K562 treated with DMSO at 1 percent for 4 hours (cell line): ENCODE results near the gene PLXNA3. TPM values are rescaled to one million over a fixed set of nuclear protein-coding genes. Genes with fewer than 3 reads are reported as not detected.

Experiments used
- total RNA-seq: library from RNA; unstranded; fragments of 300-600 nt; gene quantifications from 2 replicates; pipeline ENCODE4 v1.2.3, GENCODE V29; 2022; ENCODE audit not compliant: insufficient read depth

The PLXNA3 gene
- 7.5 and 12.5 TPM in 2 replicates for total RNA-seq

DNA sequence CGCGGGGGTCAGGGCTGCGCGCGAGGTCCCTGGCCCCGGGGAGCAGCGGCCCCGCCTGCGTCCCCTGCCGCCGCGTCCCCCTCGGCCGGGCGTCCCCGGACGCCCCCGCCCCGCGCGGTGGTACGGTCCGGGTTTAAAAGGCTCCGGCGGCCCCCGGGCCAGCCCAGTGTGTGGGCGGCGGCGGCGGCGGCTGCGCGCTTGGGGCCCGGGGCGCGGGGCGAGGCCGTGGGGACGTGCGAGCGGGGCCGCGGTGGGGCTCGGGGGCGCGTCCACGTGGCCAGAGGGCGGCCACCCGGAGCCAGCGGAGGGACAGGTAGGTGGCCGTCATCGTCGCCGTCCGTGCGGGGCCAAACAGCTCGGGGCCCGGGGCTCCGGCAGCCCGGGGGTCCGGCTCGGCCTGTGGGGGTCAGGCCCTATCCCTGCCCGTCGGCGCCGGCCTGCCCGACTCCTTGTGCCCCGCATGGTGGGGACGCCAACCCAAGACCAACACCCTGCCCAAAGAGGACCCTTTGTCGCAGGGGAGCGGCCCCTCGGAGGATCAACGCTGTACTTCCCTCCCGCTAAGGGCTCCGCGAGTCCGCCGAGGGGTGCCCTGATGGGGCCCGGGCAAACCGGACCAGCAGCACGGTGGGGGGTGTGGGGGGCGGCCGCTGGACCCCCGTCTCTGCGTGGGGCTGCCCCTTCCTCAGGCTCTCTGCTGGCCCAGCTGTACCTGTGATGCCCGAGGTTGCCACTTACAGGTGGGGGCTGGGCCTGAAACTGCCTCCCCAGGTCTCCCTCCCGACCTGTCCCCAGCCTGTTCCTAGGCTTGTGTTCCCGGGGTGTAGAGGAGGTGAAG, at the start of gene PLXNA3:
TSS of gene PLXNA3 (plus strand) at position 166 of the 838 bp plus-strand sequence. CDS start 1,903 bp downstream, outside the sequence.

DNA sequence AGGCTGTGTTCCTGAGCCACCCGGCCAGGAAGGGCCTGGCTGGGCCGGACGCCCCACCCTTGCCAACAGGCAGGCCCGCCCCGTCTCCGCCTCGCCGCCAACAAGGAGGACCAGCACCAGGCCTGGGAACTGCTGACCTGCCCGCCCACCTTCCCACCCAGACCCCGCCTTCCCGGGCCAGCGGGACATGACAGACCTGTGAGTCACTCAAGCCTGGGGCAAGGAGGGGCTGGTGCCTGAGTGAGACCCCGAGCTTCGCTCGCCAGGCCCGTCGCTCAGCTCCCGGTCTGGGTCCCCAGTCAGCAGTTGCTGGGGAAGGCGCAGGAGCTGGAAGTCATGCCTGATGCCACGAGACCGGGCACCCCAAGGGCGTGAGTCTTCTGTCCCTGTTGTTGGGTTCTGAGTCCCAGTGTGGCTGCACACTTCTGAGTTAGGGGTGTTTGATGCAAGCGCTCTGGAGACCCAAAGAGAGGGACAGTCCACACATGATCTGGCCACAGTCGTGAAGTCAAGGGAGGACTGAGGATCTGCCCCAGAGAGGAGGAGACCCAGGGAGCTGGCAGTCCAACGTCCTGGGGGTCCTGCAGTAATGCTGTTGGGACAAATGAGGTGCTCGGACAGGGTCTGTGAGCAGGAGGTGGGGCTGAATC, 48.7 kb upstream of the PLXNA3 start, which contains the start of gene DNASE1L1:
TSS of gene DNASE1L1 (minus strand) at position 33 of the 650 bp plus-strand sequence. CDS start 3,686 bp downstream, outside the sequence.

DNA sequence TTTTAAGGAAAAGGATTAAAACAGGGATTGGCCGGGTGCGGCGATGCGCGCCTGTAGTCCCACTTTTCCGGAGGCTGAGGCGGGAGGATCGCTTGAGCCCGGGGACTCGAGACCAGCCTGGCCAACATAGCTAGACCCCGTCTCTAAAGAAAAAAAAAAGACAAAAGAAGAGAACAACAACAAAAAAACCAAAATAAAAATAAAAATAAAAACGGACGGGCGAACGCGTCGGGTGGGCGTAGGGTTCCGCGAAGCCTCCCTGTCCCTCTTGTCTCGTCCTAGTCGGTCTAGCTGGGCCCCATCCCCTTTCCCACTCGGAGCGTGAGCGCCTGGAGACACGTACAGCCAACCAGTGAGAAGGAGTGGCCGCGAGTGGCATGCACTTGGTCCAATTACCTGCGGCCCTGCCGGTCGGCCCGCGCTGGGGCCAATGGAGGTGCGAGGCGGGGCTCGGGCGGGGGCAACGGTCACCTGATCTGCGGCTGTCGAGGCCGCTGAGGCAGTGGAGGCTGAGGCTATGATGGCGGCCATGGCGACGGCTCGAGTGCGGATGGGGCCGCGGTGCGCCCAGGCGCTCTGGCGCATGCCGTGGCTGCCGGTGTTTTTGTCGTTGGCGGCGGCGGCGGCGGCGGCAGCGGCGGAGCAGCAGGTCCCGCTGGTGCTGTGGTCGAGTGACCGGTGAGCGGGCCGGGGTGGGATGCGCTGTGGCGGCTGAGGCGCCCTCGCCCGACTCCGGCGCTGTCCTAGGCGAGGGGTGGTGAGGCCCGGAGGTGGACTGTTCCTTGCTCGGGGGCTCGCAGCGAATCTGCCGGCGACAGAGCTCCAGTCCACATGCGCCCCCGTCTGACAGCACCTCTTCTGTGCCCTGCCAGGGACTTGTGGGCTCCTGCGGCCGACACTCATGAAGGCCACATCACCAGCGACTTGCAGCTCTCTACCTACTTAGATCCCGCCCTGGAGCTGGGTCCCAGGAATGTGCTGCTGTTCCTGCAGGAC, 29.6 kb upstream of the PLXNA3 start, which contains the start of gene ATP6AP1:
TSS of gene ATP6AP1 (plus strand) at position 502 of the 996 bp plus-strand sequence. CDS start at position 518, 16 bp downstream.

DNA sequence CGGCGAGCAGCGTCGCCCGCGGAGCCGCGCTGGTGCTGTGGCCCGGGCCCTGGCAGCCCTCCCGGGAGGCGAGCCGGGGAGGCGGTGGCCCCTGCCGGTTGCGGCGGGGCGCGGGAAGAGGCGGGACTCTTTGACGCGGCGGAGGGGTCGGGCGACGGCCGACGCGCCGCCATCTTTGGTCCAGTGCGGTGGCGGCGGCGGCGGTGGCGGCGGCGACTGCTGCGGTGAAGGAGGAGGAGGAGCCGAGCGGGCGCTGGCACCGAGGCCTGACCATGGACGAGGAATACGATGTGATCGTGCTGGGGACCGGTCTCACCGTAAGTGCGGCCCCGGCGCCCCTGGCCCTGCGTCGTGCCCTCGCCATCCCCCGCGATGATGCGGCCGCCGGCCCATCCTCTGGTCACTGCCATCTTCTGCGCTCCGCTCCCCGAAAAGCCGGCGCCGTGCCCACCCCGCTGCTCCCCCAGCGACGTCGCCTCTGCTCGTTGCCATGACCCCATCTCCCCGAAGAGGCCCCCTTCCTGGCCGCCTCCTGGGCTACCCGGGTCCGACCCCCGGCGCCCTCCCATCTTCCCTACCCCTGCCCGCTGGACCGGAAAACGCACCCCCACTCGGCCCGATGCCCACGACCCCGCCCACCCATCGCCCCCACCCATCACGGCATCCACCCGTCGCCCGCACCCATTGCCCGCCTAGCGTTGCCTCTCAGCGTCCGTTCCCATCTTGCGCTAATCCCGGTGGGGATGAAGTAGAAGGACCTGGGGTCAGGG, 20.9 kb upstream of the PLXNA3 start, which contains the start of gene GDI1:
TSS of gene GDI1 (plus strand) at position 172 of the 770 bp plus-strand sequence. CDS start at position 273, 101 bp downstream.

DNA sequence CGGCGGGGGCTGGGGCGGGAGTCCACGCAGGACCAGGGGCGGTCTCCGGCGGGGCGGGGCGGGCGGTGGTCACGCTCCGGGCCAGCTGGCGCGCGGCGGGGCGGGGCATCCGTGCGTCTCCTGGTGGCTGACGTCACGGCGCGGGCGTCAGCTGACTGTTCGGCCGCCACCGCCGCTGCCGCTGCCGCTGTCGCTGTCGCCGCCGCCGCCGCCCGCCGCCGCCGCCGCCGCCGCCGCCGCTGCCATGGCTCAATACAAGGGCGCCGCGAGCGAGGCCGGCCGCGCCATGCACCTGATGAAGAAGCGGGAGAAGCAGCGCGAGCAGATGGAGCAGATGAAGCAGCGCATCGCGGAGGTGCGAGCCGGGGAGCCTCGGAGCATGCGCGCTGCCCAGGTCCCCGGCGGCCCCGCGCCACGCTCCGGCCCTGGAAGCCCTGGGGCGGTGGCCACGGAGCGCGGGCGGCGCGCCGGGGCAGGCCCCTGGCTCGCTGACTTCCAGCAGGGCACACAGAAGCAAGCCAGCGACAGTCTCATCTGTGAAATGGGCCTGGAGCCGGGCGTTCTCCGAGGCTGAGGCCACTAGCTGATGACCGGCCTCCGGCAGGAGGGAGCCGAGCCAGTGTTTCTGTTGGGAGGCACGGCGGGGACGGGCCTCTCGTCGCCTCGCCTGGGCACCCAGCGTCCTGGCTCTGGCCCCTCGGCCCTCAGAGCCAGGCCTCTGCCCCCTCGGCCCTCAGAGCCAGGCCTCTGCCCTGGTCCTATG, 13.9 kb upstream of the PLXNA3 start, which contains the start of gene FAM50A:
TSS of gene FAM50A (plus strand) at position 150 of the 763 bp plus-strand sequence. CDS start at position 245, 95 bp downstream.

DNA sequence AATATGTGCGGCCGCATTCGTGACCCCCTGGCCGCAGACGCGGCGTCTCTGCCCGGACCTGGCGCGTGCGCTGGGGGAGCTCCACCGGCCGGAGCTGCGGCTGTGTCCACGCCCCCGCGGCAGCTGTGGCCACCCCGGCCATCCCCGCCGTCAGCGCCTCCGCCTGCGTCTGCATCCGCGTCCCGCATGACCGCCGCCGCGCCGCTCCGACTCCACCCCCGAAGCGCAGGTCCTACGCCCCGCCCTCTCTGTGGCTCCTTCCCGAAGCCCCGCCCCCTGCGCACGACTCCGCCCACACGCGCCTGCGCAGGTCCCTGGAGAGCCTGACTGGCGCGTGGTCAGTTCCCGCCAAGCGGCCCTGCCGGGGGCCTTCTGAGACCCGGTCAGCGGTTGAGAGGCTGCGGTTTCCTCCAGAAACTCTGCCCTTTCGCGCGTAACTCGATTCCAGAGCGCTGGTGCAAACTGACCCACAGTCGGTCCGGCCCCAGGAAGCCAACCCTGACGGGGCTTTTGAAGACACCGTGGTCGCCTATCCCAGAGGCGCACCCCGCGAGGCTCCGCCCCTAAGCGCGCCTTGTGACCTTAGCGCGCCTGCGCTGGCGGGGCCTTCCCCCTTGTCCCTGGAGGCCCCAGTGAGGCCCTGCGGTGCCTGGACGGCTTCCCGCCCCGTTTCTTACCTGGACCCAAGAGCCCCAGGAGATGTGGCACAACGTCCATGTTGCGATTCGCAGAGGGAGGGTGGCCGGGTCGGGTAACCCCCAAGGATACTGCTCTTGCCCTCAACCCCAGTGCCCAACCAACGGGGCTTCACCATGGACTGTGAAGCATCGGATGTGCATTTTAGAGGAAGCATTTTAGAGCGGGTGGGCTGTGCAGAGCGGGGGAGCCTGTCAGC, 20.9 kb downstream of the PLXNA3 start, which contains the start of gene LAGE3:
TSS of gene LAGE3 (minus strand) at position 554 of the 895 bp plus-strand sequence. CDS start at position 188, 366 bp downstream.

DNA sequence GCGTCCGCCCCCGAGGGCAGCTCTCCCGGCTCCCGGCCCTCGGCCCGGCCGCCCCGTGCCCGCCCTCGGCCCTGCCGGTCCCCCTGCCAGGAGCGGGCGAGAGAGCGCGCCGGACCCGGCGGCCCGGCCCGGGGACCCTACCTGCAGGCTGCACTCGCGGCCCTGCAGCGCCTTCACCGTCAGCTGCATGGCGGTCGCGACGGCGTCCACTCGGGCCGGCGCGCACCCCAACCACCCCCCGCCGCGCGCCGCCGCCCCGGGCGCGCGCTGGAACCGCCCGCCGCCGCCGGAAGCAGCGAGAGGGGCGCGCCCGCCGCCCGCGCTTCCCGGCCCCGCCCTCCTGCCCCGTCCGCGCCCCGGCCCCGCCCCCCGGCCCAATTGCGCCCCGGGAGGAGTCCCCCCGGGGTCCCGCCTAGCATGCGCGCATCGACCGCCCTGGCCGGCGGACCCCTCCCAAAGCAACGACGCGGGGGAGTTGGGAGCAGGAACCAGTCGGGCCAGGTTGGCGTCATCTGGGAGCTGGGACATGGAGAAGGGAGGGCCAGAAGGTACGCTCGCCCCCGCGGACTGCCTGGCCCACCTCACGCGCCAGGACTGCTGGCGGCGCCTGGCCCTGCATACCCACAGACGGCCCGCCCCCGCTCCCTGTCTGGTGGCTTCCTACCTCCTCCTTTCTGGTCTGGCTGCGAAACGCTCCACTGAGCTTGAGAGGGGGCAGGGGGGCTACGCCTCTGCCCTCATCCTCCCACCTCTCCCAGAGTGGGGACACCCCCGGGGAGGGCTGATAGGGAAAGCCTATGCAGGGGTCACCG, 28.5 kb downstream of the PLXNA3 start, which contains the start of gene UBL4A:
TSS of gene UBL4A (minus strand) at position 220 of the 812 bp plus-strand sequence. CDS start at position 189, 31 bp downstream.

DNA sequence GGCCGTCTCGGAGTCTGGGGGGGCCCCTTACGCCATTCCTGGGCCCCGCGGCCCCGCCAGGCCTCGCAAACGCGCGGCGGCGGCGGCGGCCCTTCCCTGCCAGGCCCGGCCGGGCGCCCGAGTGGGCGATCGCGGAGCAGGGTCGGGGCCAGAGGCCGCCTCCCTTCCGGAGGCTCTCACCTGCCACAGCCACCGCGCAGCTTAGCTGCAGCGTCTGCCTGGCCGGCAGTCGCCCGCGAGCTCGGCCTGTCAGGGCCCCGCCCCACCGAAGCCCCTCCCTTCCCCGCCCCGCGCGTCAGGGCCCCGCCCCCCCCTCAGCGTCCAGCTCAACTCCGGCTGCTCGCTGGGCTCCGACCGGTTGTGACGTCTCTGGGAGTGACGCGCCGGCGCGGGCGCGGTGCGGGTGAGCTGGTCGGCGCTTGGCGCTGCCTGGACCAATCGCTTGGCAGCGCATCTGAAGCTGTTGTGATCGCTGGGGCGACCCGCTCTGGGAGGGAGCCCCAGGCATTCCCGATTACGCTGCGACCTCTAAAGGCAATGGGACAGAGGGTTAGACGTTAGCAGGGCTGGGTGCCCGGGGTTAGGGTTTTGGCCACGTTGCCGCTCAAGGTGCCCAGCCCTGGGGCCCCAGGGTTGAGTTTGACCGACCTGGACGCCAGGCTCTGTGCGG, 32.5 kb downstream of the PLXNA3 start, which contains the start of gene SLC10A3:
TSS of gene SLC10A3 (minus strand) at position 216 of the 670 bp plus-strand sequence. CDS start 1,689 bp downstream, outside the sequence.

DNA sequence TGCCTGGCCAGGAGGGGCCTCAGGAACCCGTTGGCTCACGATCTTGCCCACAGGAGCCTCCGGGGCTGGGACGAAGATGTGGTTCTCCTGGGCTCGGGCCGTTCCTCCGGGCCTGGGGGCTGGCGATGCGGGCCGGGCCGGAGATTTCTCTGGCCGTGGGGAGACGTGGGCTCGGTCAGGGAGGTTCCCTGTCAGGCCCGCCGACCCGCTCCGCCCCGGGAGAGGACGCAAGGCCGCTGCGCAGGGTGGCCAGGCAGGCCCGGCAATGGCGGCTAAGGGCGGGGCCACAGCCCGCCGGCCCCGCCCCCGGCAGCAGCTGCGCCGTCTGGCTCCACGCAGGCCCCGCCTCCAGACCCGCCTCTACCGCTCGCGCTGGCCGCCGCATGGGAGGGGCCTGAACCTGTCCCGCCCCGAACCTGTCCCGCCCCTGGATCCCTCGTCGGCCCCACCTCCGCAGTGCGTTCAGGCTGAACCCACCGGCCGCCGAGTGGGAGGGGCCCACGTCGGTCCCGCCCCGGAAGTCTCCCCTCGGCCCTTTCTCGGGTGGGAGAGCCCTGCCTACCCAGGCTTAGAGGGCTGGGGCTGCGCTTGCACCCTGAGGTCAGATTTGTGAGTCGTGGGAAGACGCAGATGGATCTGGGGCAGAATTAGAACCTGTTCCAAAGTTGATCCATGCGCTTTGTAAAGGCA, 58.0 kb downstream of the PLXNA3 start, which contains the start of gene FAM3A:
TSS of gene FAM3A (minus strand) at position 267 of the 690 bp plus-strand sequence. CDS start 460 bp downstream, outside the sequence.

Other genes with a start within 250 kb of the PLXNA3 start
- gene OPN1MW2, start 238.5 kb upstream of the PLXNA3 start, total RNA-seq, result not detected in 2 replicates
- gene OPN1MW3, start 200.7 kb upstream of the PLXNA3 start, total RNA-seq, result not detected in 2 replicates
- not detected in 2 replicates for gene TEX28, start 163.2 kb upstream of the PLXNA3 start, total RNA-seq
- gene TKTL1, start 162.5 kb upstream of the PLXNA3 start, total RNA-seq, result 1.2 and 2.2 TPM in 2 replicates
- 626 and 661 TPM in 2 replicates for gene FLNA, start 83.6 kb upstream of the PLXNA3 start, total RNA-seq
- gene EMD, start 79.0 kb upstream of the PLXNA3 start, total RNA-seq, result 102 and 119 TPM in 2 replicates
- gene RPL10, start 59.9 kb upstream of the PLXNA3 start, total RNA-seq, result 14,280 and 14,407 TPM in 2 replicates
- gene DNASE1L1, start 49.0 kb upstream of the PLXNA3 start, total RNA-seq, result 18.1 and 21.6 TPM in 2 replicates
- 35.2 and 47.4 TPM in 2 replicates for gene TAFAZZIN, start 46.7 kb upstream of the PLXNA3 start, total RNA-seq
- 230 and 231 TPM in 2 replicates for gene ATP6AP1, start 29.6 kb upstream of the PLXNA3 start, total RNA-seq
- 99.3 and 105 TPM in 2 replicates for gene GDI1, start 21.1 kb upstream of the PLXNA3 start, total RNA-seq
- 149 and 188 TPM in 2 replicates for gene FAM50A, start 14.1 kb upstream of the PLXNA3 start, total RNA-seq
- gene LAGE3, start 21.0 kb downstream of the PLXNA3 start, total RNA-seq, result 170 and 180 TPM in 2 replicates
- gene UBL4A, start 28.3 kb downstream of the PLXNA3 start, total RNA-seq, result 69.7 and 80.5 TPM in 2 replicates
- gene SLC10A3, start 32.3 kb downstream of the PLXNA3 start, total RNA-seq, result 47.8 and 56.8 TPM in 2 replicates
- gene FAM3A, start 58.0 kb downstream of the PLXNA3 start, total RNA-seq, result 84.1 and 87.0 TPM in 2 replicates
- 233 and 273 TPM in 2 replicates for gene G6PD, start 88.6 kb downstream of the PLXNA3 start, total RNA-seq
- gene IKBKG, start 89.3 kb downstream of the PLXNA3 start, total RNA-seq, result 38.5 and 40.3 TPM in 2 replicates
- gene CTAG1A, start 126.9 kb downstream of the PLXNA3 start, total RNA-seq, result not detected in 2 replicates
- not detected in 2 replicates for gene CTAG1B, start 161.0 kb downstream of the PLXNA3 start, total RNA-seq
- gene CTAG2, start 195.3 kb downstream of the PLXNA3 start, total RNA-seq, result 30.2 and 37.9 TPM in 2 replicates